ENCODE results near the gene CCDC47. TPM values are rescaled to one million over a fixed set of nuclear protein-coding genes. Genes with fewer than 3 reads are reported as not detected.

CCDC47 gene
- total RNA-seq, 1 experiment from 2014 or later, result 35.5 TPM

DNA sequence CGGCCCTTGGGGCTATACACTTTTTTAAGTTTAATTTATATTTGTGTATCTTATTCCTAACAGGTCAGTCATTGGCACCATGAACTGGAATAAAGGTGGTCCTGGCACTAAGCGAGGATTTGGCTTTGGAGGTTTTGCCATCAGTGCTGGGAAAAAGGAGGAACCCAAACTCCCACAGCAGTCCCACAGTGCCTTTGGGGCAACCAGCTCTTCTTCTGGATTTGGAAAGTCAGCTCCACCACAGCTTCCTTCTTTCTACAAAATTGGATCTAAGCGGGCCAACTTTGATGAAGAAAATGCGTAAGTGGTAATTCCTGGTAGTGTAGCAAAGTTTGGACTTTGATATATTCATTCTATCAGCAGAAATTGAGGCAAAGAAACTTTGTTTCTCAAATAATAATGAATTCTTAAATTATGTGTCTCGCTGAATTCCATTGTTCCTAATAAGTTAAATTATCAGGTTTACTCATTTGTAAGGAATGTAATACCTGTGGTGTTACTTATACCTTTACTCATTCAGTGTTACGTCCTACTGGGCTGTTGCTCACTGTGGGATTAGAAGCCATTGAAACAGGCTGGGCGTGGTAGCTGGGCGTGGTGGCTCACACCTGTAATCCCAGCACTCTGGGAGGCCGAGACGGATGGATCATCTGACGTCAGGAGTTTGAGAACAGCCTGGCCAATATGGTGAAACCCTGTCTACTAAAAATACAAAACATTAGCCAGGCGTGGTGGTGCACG, 13.7 kb upstream of the CCDC47 start:
- in situ Hi-C loops (cut with HindIII; ENCODE audit: low pct_unique_long_range_greater_than_20kb, low sequenced_read_pairs), result no loop called here
- DNase-seq (ENCODE audit: low read depth), result no peak

DNA sequence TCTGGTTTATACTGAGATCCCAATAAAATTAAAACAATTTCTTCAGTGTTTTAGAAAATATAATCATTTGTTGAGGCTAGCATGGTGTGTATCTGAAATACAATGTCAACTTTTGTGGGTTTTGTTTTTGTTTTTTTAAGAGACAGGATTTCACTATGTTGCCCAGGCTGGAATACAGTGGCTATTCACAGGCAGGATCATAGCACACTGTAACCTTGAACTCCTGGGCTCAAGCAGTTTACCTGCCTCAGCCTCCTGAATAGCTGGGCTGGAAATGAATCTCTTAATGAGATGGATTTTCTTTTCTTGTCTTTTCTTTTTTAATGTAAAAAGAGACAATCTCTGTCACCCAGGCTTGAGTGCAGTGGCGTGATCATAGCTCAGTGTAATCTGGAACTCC, 12.7 kb upstream of the CCDC47 start:
- no peak for DNase-seq (ENCODE audit: low read depth)
- in situ Hi-C loops (cut with HindIII; ENCODE audit: low pct_unique_long_range_greater_than_20kb, low sequenced_read_pairs), result no loop called here

DNA sequence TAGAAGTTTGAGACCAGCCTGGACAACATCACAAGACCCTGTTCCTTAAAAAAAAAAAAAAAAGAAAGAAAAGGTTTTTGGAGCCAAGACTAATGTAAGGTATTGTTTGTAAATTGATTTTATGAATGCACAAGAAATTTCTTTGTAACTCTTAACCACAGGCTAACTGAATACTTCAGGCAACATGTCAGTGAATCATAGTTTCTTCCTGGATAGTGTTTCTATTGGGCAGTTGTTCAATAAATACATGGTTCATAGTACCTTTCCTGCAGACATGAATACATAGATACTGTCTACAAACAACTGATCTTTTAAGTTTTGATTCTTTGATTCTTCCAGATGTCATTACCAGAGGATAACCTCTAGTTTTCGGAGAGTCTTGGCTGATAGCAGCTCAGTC, 12.2 kb upstream of the CCDC47 start:
- in situ Hi-C loops (cut with HindIII; ENCODE audit: low pct_unique_long_range_greater_than_20kb, low sequenced_read_pairs), result no loop called here

DNA sequence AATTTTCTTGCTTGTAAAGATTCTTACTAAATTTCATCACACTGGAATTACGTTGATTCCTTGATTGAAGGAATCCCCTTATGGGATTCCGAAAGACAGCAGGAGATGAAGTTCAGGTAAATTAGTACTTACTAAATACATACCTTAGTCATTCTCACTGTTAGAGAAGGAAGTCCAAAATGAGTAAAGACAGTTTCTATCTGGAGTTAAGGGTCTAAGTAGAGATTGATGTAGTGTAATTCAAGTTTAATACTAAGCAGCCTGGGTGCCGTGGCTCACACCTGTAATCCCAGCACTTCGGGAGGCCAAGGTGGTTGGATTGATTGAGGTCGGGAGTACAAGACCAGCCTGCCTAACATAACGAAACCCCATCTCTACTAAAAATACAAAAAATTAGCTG, 10.1 kb upstream of the CCDC47 start:
- in situ Hi-C loops (cut with HindIII; ENCODE audit: low pct_unique_long_range_greater_than_20kb, low sequenced_read_pairs), result loop anchor here (5.0 kb wide), 1 partner anchor 34 kb away; no protein-coding TSS in a partner anchor

More for the DNA sequence above, 12.2 kb upstream of the CCDC47 start:
- DNase-seq (ENCODE audit: low read depth), result no peak

DNA sequence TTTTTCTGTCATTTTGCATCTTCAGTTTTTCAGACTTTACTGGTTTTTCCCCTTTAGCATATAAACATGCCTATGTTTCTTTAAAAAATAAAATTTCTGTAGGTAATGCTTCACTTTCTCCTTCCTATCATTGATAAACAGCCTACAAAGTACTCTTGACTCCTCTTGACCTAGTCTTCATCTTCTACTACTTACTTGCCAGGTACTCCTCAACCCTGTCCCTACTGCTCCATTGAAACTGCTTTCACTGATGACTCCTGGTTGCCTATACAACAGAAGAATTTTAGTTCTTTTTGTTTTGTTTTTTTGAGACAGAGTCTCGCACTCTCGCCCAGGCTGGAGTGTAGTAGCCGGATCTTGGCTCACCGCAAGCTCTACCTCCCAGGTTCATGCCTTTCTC, 7.5 kb upstream of the CCDC47 start:
- no peak for DNase-seq (ENCODE audit: low read depth)
- in situ Hi-C loops (cut with HindIII; ENCODE audit: low pct_unique_long_range_greater_than_20kb, low sequenced_read_pairs), result loop anchor here (5.0 kb wide), 1 partner anchor 36 kb away; no protein-coding TSS in a partner anchor

More for the DNA sequence above, 10.1 kb upstream of the CCDC47 start:
- DNase-seq (ENCODE audit: low read depth), result no peak

DNA sequence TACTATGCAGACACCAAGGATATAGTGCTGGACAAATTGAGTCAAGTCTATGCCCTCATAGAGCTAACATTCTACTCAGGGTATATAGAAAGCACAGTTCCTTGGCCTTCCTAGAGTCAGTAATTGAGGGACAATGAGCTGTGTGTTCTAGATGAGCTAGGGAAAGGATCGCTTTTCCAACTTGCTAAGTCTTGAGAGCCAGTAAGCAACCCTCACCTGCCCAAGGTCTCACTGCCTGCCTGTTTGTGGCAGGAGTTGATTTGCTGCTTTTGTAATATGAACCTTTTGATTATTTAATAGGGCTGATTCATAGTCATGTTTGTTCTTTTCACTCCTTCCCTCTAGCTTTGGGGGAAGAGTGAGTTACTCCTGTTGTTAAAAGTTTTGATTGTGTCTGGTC, 7.1 kb upstream of the CCDC47 start:
- DNase-seq (ENCODE audit: low read depth), result peak; percentile 29
- in situ Hi-C loops (cut with HindIII; ENCODE audit: low pct_unique_long_range_greater_than_20kb, low sequenced_read_pairs), result loop anchor here (5.0 kb wide), 1 partner anchor 37 kb away; no protein-coding TSS in a partner anchor

DNA sequence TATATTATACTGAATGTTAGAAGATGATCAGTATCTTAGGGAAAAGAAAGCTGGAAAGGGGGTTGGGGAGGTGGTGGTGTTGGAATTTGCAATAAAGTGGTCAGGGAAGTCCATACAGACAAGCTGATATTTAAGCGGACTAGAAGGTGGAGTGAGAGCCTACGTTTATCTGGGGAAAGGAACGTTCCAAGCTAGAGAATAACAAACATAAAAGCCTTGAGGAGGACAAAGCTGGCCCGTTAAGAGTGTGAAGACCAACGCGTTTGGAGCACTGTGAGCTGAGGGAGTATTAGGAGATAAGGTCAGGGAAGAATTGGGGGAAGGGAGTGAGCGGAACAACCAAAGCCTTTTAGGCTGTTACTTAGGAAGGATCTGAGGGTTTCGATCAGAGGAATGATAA, 2.0 kb upstream of the CCDC47 start:
- in situ Hi-C loops (cut with HindIII; ENCODE audit: low pct_unique_long_range_greater_than_20kb, low sequenced_read_pairs), result no loop called here

DNA sequence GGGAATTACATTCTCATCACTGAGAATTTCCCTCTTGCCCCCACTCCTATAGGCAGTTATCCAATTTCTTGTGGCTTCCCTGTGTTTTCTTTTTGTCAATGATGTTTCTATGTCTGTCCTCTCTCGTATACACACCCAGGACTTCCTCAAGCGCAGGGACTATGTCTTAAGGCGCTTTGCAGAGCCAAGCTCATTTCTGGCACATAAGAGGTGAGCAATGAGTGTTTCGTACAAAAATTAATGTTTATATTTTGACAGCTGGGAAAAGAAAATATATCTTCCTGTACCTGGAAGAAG, 1.5 kb upstream of the CCDC47 start:
- in situ Hi-C loops (cut with HindIII; ENCODE audit: low pct_unique_long_range_greater_than_20kb, low sequenced_read_pairs), result no loop called here
- DNase-seq (ENCODE audit: low read depth), result no peak

More for the DNA sequence above, 2.0 kb upstream of the CCDC47 start:
- no peak for DNase-seq (ENCODE audit: low read depth)

DNA sequence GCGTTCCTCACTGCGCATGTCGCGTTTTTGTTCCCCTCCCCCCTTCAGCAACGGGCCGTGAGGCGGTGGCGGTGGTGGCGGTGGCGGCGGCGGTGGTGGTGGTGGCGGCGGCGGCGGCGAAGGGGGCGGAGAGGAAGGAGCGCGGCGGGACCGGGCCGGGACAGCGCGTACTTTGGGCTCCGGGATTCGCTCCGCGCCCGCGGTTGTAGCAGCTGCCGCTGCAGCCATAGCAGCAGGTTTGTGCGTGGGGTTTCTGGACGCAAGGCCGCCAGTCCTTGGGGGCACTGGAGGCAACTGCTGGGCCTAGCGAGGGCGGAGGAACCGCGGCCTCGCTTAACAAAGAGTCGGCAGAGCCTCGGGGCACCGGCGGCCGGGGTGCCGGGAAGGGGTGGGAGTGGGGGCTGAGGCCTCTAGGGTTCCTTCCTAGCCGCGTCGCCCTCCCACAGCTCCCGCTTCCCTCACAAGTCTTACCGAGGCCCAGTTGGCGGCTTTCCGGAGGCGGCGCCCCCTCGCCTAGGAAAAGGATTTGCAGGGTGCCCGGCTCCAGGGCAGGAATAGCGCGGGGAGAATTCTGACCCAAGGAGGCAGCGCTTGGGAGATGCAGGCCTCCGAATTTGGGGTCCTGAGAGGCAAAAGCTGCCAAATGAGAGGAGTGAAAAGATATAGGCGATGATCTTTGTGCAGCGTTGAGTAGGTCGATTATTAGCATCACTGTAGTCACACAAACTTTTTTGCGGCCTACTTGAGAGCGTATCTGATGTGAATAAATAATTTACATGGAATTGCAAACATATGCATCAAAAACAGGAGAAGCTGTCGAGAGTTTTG, 958 bp upstream of the CCDC47 start, which contains the start of gene DDX42:
DDX42 (plus strand) TSS at position 30 of the 828 bp plus-strand sequence. CDS start 12,880 bp downstream, outside the sequence.
- in situ Hi-C loops (cut with HindIII; ENCODE audit: low pct_unique_long_range_greater_than_20kb, low sequenced_read_pairs), result no loop called here
- peak; percentile 9 for DNase-seq (ENCODE audit: low read depth)

DNA sequence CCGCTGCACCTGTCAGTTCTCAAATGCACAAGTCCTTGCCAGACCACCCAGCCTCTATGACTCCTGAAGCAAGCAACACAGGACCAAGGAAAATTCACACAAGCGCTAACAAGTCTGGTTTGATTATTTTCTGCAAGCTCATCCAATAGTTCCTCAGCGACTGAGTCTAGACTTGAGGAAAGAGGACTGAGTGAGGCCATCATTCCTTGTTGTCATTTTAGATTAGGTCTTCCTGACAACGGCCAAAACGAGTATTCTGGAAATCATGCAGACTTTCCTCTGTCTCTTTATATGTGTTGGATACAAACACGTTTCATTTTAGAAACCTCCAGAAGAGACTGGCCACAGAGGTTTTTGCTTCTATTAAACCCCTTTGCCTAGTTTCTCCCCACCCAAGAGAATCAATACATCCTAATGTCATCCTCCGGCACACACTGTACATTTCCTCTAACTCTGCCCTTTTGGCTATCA, 561 bp downstream of the CCDC47 start:
- peak; percentile 41 for DNase-seq (ENCODE audit: low read depth)
- in situ Hi-C loops (cut with HindIII; ENCODE audit: low pct_unique_long_range_greater_than_20kb, low sequenced_read_pairs), result no loop called here

DNA sequence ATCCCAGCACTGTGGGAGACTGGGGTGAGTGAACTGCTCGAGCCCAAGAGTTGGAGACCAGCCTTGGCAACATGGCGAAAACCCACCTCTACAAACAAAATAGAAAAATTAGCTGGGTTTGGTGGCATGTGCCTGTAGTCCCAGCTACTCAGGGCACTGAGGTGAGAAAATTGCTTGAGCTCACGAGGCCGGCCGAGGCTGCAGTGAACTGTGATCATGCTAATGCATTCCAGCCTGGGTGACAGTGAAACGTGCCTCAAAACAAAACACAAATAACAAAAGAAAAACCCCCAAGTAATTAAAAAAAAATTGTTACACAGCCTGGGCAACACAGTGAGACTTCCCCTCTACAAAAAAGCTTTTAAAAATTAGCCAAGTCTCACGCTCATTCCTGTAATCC, 5.0 kb downstream of the CCDC47 start:
- DNase-seq (ENCODE audit: low read depth), result no peak
- in situ Hi-C loops (cut with HindIII; ENCODE audit: low pct_unique_long_range_greater_than_20kb, low sequenced_read_pairs), result no loop called here

DNA sequence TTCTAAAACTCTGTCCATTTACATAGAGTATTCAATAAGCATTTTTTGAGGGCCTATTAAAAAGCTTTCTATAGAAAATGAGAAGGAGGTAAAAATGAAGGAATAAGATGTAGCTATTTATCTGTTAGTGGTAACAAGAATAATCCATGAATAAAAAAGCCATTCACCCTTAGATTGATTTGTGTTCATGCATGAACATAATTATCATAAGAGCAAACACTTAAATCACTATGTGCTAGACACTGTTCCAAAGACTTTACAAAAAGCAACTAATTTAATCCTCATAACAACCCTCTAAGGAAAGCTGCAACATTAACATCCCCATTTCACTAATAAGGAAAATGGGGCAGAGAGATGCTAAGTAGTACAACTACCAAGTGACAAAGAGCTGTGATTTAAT, 6.6 kb downstream of the CCDC47 start:
- in situ Hi-C loops (cut with HindIII; ENCODE audit: low pct_unique_long_range_greater_than_20kb, low sequenced_read_pairs), result no loop called here
- no peak for DNase-seq (ENCODE audit: low read depth)

DNA sequence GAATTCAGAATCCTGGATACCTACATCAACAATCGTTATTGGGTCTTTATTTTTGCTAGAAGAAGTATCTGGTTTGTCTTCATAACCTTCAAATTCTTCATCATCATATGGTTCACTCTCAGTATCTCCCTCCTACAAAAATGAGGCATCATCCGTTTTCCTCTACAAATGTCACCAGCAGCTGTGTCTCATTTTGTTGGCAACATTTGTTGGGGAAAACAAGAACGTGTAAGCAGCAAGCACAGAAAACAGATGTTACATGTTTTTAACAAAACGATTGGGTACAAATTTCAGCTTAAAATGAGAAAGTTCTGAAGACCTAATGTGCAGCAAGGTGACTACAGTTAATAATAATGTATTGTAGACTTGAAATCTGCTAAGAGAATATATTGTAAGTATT, 8.7 kb downstream of the CCDC47 start:
- in situ Hi-C loops (cut with HindIII; ENCODE audit: low pct_unique_long_range_greater_than_20kb, low sequenced_read_pairs), result no loop called here
- DNase-seq (ENCODE audit: low read depth), result no peak

DNA sequence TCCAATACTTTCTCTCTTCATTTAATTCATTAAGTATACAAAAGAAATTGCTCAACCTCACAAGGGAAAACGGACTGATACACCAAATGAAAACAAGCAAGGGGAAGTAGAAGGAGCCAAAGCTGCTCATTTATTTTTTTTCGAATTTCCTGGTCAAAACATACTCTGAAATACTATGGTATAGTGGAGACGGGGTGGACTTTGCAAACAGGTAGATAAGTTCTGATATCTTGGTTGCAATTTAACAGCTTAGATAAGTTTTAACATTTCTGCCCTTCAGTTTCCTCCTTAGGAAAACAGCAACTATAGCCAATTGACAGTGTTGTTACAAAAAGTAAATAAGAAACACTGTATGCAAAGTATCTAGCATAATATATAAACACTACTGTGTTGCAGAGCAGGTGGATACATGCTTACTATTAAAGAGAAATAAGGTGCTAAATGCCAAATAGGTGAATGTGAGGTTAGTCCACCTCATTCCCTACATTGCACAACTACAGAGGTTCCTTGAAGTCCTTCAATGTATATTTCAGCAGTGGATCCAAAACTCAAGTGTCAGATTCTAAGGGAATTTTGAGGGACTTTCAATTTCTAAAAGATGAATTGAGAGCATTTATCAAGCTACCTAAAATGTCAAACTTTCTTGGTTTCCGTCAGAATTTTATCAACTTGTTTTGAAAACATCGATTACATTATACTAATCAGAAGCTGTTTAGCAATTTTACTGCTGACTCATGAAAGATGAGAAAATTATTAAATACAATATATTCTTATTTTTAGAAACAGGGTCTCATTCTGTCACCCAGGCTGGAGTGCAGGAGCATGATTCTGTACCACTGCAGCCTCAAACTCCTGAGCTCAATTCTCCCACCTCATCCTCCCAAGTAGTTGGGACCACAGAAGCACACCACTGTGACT, 11.0 kb downstream of the CCDC47 start:
- in situ Hi-C loops (cut with HindIII; ENCODE audit: low pct_unique_long_range_greater_than_20kb, low sequenced_read_pairs), result no loop called here
- no peak for DNase-seq (ENCODE audit: low read depth)

DNA sequence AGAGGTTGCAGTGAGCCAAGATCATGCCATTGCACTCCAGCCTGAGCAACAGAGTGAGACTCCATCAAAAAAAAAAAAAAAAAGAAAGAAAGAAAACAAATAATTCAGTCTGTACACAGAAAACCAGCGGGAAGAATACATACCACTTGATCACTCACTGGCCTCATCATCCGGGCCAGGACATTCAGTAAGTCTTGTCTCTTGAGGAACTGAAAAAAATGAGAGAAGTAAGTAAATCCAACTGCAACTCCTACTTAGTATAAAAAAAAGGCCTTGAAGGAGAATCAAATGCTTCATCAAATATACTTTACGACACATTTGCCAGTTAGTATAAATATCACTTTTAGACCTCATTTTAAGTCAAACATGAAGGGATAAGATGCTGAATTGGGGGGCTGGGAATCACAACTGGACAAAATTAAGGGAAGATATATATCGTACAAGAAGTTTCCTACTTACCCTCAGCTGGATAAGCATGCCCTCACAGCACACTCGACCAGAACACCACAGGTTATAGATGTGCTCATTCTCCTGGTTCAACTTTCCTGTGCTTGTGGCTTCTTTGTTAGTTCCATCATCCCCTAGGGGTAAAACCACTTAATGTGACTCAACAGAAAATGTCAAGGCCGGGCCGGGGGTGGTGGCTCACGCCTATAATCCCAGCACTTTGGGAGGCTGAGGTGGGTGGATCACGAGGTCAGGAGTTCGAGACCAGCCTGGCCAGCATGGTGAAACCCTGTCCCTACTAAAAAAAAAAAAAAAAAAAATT, 12.4 kb downstream of the CCDC47 start:
- no peak for DNase-seq (ENCODE audit: low read depth)
- in situ Hi-C loops (cut with HindIII; ENCODE audit: low pct_unique_long_range_greater_than_20kb, low sequenced_read_pairs), result no loop called here

DNA sequence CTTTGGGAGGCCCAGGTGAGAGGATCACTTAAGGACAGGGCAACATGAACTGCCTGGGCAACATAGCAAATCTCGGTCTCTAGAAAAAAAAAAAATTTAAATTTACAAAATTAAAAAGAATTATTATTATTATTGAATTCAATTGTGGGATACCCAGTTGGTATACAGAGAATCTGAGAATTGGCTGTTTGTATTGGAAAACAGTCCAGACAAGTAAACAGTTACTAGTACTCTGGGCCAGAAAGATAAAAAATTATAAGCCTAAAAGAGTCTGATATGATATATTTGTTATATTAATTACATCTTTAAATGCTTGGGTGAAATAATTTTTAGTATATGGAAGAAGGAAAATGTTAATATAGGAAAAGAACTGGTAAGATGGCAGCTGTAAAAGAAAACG, 15.0 kb downstream of the CCDC47 start:
- in situ Hi-C loops (cut with HindIII; ENCODE audit: low pct_unique_long_range_greater_than_20kb, low sequenced_read_pairs), result no loop called here
- DNase-seq (ENCODE audit: low read depth), result no peak

DNA sequence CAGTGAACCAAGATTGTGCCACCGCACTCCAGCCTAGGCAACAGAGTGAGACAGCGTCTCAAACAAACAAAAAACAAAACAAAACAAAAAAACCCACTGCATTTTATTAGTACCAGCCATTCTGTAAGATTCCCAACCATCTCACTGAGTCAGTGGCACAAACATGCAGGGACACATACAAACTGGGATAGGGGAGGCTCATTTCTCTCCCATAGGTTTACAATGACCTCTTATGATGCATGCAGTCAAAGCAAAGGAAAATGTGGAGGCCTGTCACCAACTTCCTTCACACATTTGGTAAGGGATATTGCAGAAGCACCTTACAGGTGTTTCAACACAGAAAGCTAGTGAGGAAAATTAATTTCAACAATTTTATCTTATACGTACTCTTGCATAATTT, 19.4 kb downstream of the CCDC47 start:
- in situ Hi-C loops (cut with HindIII; ENCODE audit: low pct_unique_long_range_greater_than_20kb, low sequenced_read_pairs), result no loop called here

DNA sequence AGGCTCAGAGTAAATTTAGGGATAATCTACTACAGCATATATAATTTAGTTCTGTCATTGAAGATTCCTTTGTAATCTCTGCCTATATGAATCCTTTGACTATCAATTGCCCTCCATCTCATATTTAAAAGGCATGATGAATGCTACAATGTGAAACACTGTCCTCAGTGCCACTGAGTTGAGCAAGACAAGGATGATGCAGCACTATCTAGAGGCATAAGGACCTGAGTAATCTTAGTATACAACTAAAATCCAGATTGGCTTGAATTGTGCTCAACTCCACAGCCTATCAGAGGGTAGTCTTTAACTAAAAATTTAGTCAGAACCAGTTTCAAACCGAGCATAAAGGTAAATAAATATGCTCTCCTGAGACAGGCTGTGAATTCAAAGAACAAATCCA, 20.2 kb downstream of the CCDC47 start:
- in situ Hi-C loops (cut with HindIII; ENCODE audit: low pct_unique_long_range_greater_than_20kb, low sequenced_read_pairs), result no loop called here
- DNase-seq (ENCODE audit: low read depth), result no peak

More for the DNA sequence above, 19.4 kb downstream of the CCDC47 start:
- no peak for DNase-seq (ENCODE audit: low read depth)

Data from Caki2 (cell line).